DND-41 (cell line): ENCODE data around the gene ATP2B1.

ENCODE experiments used
- EZH2 ChIP-seq: IDR thresholded peaks from 3 replicates; pipeline ENCODE4 v1.6.1; 2012; ENCODE audit warnings: borderline replicate concordance, low read depth, mild to moderate bottlenecking, moderate library complexity, low read length, inconsistent platforms; ENCODE audit not compliant: severe bottlenecking
- TF ChIP-seq, protein P1 (sequence below): IDR thresholded peaks from 2 replicates; pipeline ENCODE4 v1.5.1; 2012; ENCODE audit warnings: borderline replicate concordance, low read length, moderate library complexity, mild to moderate bottlenecking; ENCODE audit not compliant: poor library complexity, severe bottlenecking; ENCODE audit errors: extremely low read depth

DNA sequence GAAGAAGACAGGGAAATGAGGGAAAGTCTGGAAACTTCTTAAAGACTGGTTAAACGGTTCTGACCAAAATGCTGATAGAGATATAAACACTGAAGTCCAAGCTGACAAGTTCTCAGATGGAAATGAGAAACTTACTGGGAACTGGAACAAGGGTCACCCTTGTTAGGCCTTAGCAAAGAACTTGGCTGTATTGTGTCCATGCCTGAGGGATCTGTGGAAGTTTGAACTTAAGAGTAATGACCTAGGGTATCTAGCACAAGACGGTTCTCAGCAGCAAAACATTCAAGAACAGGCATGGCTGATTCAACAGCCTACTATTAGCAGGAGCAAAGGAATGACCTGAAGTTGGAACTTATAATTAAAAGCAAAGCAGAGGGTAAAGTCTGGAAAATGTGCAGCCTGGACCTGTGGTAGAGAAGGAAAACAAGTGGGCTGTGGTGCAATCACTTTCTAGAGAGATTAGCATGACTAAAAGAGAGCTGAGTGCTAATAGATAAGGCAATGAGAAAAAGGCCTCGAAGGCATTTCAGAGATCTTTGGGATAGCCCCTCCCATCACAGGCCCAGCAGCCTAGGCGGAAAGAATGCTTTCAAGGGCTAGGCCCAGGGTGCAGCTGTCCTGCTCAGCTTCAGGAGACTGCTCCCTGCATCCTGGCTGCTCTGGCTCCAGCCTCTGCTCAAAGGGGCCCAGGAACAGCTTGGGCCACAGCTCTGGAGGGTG lies 60.3 kb downstream of the ATP2B1 start:
- TF ChIP-seq, protein P1, sequence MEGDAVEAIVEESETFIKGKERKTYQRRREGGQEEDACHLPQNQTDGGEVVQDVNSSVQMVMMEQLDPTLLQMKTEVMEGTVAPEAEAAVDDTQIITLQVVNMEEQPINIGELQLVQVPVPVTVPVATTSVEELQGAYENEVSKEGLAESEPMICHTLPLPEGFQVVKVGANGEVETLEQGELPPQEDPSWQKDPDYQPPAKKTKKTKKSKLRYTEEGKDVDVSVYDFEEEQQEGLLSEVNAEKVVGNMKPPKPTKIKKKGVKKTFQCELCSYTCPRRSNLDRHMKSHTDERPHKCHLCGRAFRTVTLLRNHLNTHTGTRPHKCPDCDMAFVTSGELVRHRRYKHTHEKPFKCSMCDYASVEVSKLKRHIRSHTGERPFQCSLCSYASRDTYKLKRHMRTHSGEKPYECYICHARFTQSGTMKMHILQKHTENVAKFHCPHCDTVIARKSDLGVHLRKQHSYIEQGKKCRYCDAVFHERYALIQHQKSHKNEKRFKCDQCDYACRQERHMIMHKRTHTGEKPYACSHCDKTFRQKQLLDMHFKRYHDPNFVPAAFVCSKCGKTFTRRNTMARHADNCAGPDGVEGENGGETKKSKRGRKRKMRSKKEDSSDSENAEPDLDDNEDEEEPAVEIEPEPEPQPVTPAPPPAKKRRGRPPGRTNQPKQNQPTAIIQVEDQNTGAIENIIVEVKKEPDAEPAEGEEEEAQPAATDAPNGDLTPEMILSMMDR, result no peak
- no peak for TF ChIP-seq EZH2
